COLO829 (cell line): ENCODE data around the gene TOGARAM2.
"Not testable (repeated sequence)": the region's sequence is repeated elsewhere in the genome, so short reads cannot be mapped to it uniquely, and the experiment has no call there.

Experiments used
- DNase-seq: peaks from one replicate; pipeline ENCODE4 v3.0.0; 2012; ENCODE audit warnings: low spot score

The TOGARAM2 gene

GRCh38 chr2:28977176-28977875 lies 3.8 kb upstream of the TOGARAM2 start:
- DNase-seq = no peak

GRCh38 chr2:28978001-28978400 lies 3.1 kb upstream of the TOGARAM2 start:
- DNase-seq = not testable (repeated sequence)

GRCh38 chr2:28978606-28979005 lies 2.5 kb upstream of the TOGARAM2 start:
- no peak for DNase-seq

GRCh38 chr2:28979041-28979440 lies 2.1 kb upstream of the TOGARAM2 start:
- no peak for DNase-seq

GRCh38 chr2:28979576-28980366 lies 1.3 kb upstream of the TOGARAM2 start:
- no peak for DNase-seq

- DNase-seq = no peak
Measured at GRCh38 chr2:28980368-28981015, 606 bp upstream of the TOGARAM2 start.

GRCh38 chr2:28981620-28982376 lies 700 bp downstream of the TOGARAM2 start:
- no peak for DNase-seq

GRCh38 chr2:28982381-28982950 lies 1.4 kb downstream of the TOGARAM2 start:
- no peak for DNase-seq

- DNase-seq = no peak
Measured at GRCh38 chr2:28986429-28986828, 5.3 kb downstream of the TOGARAM2 start.

- DNase-seq = no peak
Measured at GRCh38 chr2:28989973-28990372, 8.9 kb downstream of the TOGARAM2 start.

GRCh38 chr2:28990445-28990844 lies 9.3 kb downstream of the TOGARAM2 start:
- no peak for DNase-seq

- no peak for DNase-seq
Measured at GRCh38 chr2:28991021-28991420, 9.9 kb downstream of the TOGARAM2 start.

GRCh38 chr2:28991460-28991859 lies 10.4 kb downstream of the TOGARAM2 start:
- no peak for DNase-seq

GRCh38 chr2:28993206-28993960 lies 12.3 kb downstream of the TOGARAM2 start:
- no peak for DNase-seq

GRCh38 chr2:28994074-28994473 lies 13.0 kb downstream of the TOGARAM2 start:
- DNase-seq = no peak

- no peak for DNase-seq
Measured at GRCh38 chr2:28994679-28995078, 13.6 kb downstream of the TOGARAM2 start.

GRCh38 chr2:28995765-28996750 lies 15.0 kb downstream of the TOGARAM2 start:
- no peak for DNase-seq

- DNase-seq = no peak
Measured at GRCh38 chr2:28997237-28997846, 16.2 kb downstream of the TOGARAM2 start.
